NOMO-1 treated with DMSO at 0.1 percent for 48 hours (cell line): ENCODE results near the gene PSG5.
"Not testable (repeated sequence)": the region's sequence is repeated elsewhere in the genome, so short reads cannot be mapped to it uniquely, and the experiment has no call there.

Experiments
- DNase-seq: peaks from one replicate; lab custom pipeline; 2025; ENCODE audit not compliant: unreplicated experiment; lab: John Stamatoyannopoulos, UW

PSG5 gene

DNA sequence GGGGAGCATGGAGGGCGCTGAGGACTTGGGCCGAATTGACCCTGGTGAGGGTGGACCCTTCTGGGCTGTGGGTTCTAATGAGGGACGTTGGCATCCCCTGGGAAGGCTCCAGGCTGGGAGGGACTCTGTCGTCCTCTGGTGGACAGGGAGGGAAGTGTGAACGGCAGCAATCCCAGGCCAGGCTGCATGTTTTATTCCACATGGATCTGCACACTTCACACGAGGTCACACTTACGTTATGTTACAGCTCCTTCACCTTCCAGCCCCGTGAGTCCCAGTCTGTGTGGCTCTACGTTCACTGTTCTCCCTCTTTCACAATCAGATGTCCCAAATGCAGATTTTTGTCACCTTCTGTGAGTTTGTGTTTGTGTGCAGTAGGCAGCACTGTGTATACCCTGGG is 1.8 kb upstream of the PSG5 start:
- not testable (repeated sequence) for DNase-seq

DNA sequence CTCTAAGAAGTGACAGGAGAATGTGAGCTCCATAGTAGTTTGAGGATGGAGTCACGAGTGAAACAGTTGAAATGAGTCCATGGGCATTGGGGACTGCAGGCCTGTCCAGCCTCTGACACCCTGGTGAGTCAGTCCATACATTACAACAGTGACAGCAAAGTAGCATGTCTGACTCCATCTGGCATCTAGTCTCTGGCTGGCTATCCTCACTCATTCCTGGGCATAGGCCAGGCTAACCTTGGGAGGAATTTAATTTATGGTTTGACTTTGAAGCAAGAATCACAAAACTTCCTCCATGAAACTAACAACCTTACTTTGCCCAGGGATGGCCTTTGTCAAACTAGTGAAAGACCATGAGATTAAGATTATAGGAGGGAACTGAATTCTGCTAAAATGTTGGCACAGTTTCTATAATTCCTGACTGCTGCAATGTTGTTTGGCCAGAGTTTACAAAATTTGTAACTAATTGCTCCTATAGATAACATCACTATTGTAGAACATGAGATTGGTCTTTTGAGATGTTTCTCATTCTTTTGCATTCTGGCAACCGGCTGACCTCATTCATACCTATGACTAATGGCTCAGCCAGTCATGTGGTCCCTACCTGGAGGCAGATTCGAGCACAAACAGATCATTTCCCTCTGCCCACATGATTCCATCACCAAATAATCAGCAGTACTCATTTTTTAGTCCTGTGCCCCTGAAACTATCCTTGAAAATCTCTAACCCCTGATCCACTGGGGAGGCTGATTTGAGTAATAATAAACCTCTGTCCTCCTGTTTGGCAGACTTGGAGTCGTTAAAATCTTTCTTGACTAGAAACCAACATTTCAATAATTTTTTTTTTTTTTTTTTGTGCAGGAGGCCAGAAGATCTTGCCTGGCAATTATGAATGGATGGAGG is 4.2 kb downstream of the PSG5 start:
- not testable (repeated sequence) for DNase-seq

DNA sequence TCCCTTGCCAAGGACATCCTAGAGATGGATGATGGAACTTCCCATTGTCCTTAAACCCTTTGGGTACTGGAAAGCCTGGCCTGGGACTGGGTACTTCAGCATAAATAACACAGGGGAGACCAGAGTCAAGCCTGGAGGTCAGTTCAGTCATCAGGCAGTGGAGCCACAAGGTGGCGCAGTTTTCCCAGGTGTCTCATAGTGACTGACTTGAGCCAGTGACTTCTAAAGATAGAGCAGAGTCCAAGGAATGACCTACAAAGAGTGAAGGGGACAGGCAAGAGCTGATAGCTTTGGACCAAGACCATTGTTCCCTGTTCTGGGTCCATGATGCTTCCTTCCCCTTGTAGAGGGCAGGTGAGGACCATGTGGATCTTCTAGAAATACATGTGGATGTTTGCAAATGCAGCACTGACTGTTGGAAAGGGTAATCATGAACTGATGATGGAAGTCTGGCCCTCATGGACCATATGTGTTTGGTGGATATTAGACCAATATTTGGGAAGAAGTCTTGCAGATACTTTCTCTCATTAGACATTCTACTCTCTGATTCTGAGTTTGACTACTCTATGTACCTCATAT is 6.7 kb downstream of the PSG5 start:
- not testable (repeated sequence) for DNase-seq

DNA sequence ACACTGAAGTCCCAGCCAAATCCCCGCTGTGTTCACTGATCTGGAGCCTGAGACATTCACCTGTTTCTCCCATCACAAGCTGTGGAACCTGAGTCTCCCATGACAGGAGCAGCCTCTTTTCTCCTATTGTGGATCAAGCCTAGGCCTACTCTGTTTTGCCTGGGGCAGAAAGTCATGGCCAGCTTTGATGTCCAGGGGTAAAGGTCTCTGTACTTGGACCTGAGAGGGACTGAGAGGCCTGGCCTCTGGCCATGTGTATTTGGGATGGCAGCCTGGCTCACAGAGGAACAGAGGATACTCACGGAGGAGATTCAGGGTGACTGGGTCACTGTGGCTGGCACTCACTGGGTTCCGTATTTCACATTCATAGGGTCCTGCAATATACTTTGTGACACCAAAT is 7.8 kb downstream of the PSG5 start:
- not testable (repeated sequence) for DNase-seq

DNA sequence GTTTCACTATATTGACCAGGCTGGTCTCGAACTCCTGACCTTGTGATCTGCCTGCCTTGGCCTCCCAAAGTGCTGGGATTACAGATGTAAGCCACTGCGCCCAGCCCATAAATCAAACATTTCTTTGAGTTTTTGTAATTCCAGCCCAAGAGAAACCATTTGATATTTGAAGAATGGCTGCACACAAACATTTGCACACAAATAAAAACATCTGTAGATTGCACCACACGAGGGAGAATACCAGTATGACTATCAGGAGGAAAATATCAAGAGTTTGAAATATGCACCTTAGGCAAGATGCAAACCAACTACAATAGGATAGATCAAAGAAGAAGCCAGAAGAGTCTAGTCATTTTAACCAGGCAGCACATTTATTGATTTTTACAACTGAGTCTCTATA is 20.4 kb downstream of the PSG5 start:
- DNase-seq, result not testable (repeated sequence)

DNA sequence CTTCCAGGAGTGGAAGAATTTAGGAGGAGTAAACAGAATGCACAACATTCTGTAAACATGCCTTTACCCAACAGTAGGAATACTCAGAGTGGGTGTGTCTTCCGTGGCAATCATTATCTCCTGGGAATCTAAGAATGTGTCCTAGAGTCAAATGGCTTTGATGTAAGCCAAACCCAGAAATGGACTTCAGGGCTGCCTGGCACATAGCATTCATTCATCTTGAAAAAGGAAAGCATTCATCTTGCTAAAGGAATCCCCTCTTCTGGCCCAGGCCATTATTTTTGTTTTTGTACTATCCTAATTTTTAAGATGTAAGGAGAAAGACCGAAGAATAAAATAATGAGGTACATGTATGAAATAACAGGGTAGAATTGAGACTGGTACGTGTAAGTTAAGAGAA is 23.2 kb downstream of the PSG5 start:
- not testable (repeated sequence) for DNase-seq

DNA sequence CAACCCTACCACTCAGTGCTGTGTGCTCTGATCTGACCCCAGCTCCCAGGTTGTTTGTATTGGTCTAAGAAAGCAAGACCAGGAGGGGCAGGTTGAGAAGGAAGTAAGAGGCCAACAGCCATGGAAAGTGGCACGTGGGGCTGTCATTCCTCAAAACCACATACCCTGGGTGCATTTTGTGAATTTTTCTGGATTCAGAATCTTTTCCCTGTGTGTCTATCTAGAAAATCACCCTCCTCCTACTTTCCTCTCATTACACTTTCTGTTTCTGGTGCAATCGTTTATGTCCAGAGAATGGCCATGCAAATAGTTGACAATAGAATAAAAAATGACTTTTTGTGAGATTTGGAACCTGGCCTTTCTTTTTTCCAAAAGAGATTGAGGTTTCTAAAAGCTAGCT is 24.1 kb downstream of the PSG5 start:
- DNase-seq, result not testable (repeated sequence)

DNA sequence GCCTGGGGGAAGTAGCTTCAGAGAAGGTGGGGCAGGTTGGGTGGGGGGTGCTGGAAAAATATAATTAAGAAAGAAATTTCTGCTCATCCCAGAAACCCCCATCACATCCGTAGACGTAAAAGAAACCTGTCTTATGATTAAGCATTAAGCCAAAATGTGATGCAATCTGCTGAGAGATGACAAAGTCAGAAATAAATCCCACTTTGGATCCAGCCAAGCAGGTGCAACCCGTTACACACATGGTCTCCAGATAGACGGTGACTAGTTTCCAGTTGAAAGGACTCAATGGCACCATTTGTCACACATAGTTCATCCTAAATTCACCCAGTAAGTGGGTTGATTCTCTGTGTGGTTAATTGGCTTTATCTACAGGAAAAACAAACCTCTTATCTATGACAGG is 34.1 kb downstream of the PSG5 start:
- DNase-seq, result no peak

DNA sequence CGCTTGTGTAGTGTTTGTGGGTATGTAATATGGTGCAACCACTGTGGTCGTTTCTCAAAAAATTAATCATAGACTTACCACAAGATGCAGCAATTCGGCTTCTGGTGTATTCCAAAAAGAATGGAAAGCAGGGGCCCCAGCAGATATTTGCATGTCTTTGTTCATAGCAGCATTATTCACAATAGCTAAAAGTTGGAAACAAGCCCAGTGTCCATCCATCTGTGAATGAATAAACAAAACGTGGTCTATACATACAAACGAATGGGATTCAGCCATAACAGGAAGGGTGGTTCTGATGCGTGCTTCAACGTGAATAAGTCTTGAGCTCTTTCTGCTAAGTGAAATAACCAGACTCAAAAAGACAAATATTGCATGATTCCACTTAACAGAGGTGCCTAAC is 36.5 kb downstream of the PSG5 start:
- DNase-seq, result not testable (repeated sequence)

DNA sequence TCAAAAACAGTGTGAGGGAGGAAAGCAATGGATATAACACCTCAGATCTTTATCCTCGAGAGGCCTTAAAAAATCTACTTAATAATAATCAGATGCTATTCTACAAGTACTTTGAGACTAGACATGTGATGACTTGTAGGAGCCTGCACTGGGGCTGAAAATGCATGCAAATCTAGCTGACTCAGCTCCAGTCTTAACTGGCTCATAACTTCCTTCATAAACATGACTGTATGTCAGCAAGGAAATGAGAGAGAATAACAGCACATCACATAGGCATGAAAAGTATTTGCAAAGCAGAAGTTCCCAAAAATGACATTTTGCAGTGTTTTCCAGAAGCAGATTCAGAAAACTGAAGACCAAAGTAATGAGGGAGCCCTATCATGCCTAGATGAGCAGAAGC is 38.1 kb downstream of the PSG5 start:
- no peak for DNase-seq

DNA sequence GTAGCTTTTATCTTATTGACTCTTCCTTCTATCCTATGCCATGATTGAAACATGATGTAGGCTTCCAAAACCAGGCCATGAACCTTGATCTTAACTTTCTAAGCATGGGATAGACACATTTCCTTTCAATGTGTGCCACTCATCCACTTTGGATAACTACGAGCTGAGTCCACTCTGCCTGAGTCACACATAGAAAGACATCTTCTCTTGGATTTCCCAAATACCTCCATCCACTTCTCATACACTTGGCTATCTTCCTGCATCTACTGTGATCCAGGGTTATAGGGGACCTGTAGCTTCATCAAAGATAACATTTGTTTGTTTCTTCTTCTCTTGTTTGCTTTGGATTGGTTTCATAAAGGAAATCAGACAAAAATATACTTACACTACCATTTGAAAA is 44.6 kb downstream of the PSG5 start:
- not testable (repeated sequence) for DNase-seq

DNA sequence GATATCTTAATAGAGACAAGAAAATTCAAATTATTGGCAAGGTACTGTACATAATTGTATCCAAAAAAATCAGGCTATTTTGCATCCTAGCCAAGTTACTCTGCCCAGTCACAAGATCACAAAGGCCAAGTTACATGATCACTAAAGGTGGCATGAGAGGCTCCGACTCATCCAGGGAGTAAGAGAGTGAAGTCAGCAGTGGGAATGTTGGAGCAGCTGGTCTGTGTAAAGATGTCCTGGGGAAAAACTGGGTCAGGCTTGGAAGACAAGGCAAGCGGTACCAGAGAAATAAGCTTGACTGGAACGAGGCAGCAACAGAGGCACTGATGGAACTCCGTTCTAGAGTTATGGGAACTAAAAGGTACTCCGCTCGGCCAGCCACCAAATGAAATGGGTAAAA is 53.6 kb downstream of the PSG5 start:
- no peak for DNase-seq

DNA sequence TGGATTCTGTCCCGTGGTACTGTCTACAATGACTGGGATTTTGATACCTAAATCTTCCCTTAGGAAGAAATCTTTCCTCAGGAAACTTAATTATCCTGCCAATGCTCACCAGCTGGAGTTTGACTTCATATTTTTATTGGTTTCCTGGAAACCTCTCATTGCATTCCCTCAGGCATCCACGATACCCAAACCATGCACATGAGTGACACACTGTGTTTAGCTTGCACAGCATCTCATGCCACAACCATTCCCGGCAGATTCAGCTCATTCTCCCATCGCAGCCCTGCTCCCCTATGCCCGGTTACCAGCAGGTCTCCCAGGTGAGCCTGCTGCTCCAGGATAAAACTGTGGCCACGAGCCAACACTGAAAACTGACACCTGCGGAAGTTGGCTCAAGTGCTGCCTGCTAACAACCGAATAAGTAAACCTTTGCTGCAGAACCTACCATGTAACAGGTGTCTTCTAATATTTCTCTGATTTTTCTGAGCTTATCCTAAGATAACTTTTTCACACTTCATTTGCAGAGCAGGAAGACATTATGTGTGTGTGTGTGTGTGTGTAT is 55.0 kb downstream of the PSG5 start:
- not testable (repeated sequence) for DNase-seq

DNA sequence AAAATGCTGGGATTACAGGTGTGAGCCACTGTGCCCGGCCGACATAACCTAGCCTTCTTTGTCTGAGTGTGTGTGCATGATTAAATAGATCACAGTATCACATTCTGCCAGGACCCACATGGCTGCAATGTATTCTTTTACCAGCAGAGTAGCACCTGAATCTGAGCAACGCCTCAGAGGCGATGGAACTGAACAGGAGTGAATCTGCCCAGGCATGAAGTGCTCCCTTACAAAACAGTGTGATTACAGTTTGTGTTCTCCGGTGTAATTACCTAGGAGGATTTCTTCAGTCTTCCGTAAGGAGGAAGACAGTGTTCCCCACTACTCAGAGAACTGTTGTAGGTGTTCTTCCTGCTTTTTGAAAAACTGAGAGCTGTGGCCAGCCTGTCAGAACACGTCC is 57.1 kb downstream of the PSG5 start:
- not testable (repeated sequence) for DNase-seq

DNA sequence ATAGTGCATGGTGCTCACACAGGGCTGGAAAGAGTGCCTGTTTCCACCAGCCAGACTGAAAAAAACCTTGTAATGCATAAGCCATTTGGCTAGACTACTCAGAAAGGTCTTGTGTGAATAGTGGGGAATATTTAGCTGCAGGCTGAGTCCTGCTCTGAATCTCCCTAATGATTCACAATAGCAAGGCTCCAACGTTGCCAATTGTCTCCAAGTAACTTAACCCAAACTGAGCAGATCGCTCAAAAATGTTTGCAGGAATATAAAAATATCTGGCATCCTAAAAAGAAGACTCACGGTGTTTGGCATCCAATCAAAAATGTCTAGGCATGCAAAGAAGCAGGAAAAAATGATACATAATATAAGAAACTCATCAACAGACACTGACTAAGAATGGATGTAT is 59.0 kb downstream of the PSG5 start:
- not testable (repeated sequence) for DNase-seq

DNA sequence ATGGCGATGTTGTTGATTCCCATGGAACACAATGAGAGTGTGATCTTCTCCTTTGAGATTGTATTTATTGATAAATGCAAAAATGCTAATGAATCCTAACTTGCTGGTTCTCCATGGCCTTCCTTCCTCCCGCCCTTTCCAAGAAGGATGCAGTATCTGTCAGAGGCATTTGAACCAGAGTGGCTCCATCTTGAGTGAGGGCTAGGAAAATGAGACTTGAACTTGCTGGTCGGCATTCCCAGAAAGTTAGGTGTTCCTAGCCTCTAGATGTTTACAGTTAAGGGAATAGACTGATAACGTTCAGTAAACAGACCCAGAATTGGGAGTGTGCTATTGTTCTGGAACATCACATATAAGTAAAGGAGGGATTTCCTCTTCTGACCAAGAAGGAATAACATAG is 59.6 kb downstream of the PSG5 start:
- DNase-seq, result no peak

DNA sequence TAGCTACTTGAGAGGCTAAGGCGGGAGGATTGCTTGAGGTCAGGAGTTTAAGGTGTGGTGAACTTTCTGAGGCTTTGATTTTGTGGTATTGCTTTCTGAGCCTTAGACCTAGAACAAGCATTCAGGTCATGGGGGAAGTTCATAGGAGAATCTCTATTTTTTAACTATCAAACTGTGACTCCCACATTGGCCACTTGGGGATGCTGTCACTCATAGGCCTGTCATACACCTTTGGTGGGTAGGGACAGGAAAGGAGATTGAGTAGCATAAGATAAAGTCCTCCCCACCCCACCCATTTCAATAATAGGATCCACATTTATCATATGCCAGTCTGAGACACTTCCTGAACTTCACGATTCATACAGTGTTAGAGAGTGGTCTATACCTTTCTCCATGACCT is 62.0 kb downstream of the PSG5 start:
- DNase-seq, result no peak

DNA sequence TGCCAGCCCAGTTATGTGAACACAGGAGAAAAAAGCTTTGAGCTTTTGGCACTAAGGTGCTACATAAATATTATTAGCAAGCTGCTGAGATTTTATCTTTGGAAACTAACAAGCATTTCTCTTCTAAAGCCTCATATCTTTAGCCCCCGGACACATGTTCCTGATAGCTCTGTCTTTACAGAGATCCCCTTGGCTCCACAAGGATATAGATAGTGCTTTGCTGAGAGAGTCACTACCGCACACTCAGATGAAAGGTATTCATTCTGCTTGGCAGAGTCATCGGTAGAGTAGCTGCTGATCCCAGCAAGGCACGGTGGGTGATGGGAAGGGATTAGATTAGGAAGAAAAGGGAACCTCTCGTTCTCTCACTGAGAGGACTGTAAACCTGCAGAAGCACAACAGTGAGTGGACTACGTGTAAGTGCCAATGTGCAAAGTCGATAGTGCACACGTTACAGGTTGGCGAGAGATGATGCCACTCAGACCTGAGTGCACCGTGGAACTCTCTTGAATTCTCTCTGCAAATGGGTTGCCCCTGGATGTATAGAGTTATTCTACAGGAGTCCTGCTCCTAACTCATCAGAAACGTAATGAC is 65.8 kb downstream of the PSG5 start:
- DNase-seq, result not testable (repeated sequence)

DNA sequence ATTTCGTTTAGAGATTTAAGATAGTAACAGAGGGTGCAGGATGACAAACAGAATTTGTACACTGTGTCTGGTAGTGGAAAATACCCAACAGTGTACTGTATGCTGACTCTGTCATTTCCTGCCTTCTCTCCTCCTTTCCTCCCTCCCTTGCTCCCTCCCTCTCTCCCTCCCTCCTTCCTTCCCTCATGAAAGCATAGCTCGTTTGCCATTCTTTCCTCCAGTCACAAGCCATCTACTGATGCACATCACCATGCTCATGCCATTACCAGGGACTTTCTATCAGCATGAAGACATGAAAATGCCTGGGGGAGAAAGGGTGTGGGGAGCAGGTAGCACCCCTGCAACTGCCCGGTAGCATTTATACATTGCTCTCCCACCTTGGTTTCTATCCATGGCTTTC is 66.8 kb downstream of the PSG5 start:
- DNase-seq, result not testable (repeated sequence)
